ENCODE measurements around the gene CNR2. TPM values are rescaled to one million over a fixed set of nuclear protein-coding genes. Genes with fewer than 3 reads are reported as not detected.

Gene CNR2
- total RNA-seq, 1 experiment from 2014 or later = not detected

- Mint-ChIP-seq H3K4me1 (peaks cover 0 to 4% of the 10 kb centered on the region in 2 experiments; a peak in 1 of 4 replicates), H3K27me3 (ENCODE audit: low read depth) (peaks cover 2% of the 10 kb centered on the region), H3K9me3 (peaks cover 2 to 7% of the 10 kb centered on the region in 2 experiments; a peak in 4 of 5 replicates), H3K4me3 (no peak overlapping the region), H3K27ac (no peak overlapping the region), H3K36me3 (ENCODE audit: insufficient read depth in 1 of 3, low read depth in 3 of 3) (peaks cover 0 to 6% (median 1%) of the 10 kb centered on the region in 3 experiments; a peak in 2 of 7 replicates)
- H3K14ac ChIP-seq (ENCODE audit: insufficient read depth, low read length) = no peak overlapping the region
- no peak overlapping the region for H4K5ac ChIP-seq (ENCODE audit: insufficient read length, low read depth, low read length)
- TF ChIP-seq CTCF (conservative IDR thresholded peaks at IDR 0.05) = no peak
- H2BK5ac ChIP-seq (ENCODE audit: insufficient read length, low read length) = no peak overlapping the region
- H2BK12ac ChIP-seq (ENCODE audit: insufficient read length, low read depth, low read length) = no peak overlapping the region
- no peak for DNase-seq
- no peak overlapping the region for H3K56ac ChIP-seq (ENCODE audit: insufficient read length, low read depth, low read length)
- no peak overlapping the region for H3K4me2 ChIP-seq (ENCODE audit: insufficient read depth, insufficient read length, low read length)
- no peak overlapping the region for H4K8ac ChIP-seq (replicated peaks; ENCODE audit: insufficient read length, low read depth, low read length)
- no peak overlapping the region for H2BK15ac ChIP-seq (ENCODE audit: low read depth, low read length)
- no peaks in the 10 kb centered on the region for H4K20me1 ChIP-seq (ENCODE audit: control insufficient read depth, insufficient read depth, insufficient read length)
- no peaks in the 10 kb centered on the region for H3K79me1 ChIP-seq (ENCODE audit: insufficient read depth, low read depth, low read length, poor library complexity, severe bottlenecking)
- H3K79me2 ChIP-seq (ENCODE audit: insufficient read depth, low read length) = no peaks in the 10 kb centered on the region
- no peak overlapping the region for H2AK5ac ChIP-seq (ENCODE audit: insufficient read length, low read length)
- H3K23ac ChIP-seq (ENCODE audit: insufficient read length, low read depth, low read length) = no peak overlapping the region
- H3K4me1 ChIP-seq (ENCODE audit: insufficient read depth, low read length) = no peaks in the 10 kb centered on the region
- H3T11ph ChIP-seq (ENCODE audit: low read length) = no peak overlapping the region
- no peaks in the 10 kb centered on the region for H3K9me3 ChIP-seq (ENCODE audit: control insufficient read depth, low read depth, low read length)
- H3K4ac ChIP-seq (ENCODE audit: low read depth, low read length) = no peak overlapping the region
- no peak overlapping the region for H3K27ac ChIP-seq (ENCODE audit: insufficient read length, low read depth, low read length)
- H2AFZ ChIP-seq (ENCODE audit: low read length) = no peak overlapping the region
- H3K23me2 ChIP-seq (ENCODE audit: insufficient read length, low read depth, low read length, poor library complexity, severe bottlenecking) = no peaks in the 10 kb centered on the region
- no peak overlapping the region for H2BK120ac ChIP-seq (ENCODE audit: low read depth, low read length, poor library complexity, severe bottlenecking)
- H3K27me3 ChIP-seq (ENCODE audit: insufficient read depth, low read length) = no peaks in the 10 kb centered on the region
- no peak overlapping the region for H3K18ac ChIP-seq (ENCODE audit: insufficient read length, low read depth, low read length)
- H4K91ac ChIP-seq (ENCODE audit: insufficient read length, low read depth, low read length) = no peak overlapping the region
- no peak overlapping the region for H3K9ac ChIP-seq (ENCODE audit: extremely low read depth, insufficient read length, low read length)
- WGBS (ENCODE audit: extremely low coverage, insufficient read length, low lambda C conversion rate) = no CpG with 5 or more reads among the region's 11 CpGs
- no peak overlapping the region for H2BK20ac ChIP-seq (ENCODE audit: low read depth, low read length, poor library complexity, severe bottlenecking)
These were observed 17.8 kb upstream of the CNR2 start for GRCh38 chr1:23930861-23931490.
